NCI-H2081 (cell line): ENCODE results near the gene C1orf216.
"Not testable (repeated sequence)": the region's sequence is repeated elsewhere in the genome, so short reads cannot be mapped to it uniquely, and the experiment has no call there.

Source experiments
- DNase-seq, 2 experiments: peaks; one replicate each; lab custom pipeline; 2025; lab: John Stamatoyannopoulos, UW

C1orf216 gene

DNA sequence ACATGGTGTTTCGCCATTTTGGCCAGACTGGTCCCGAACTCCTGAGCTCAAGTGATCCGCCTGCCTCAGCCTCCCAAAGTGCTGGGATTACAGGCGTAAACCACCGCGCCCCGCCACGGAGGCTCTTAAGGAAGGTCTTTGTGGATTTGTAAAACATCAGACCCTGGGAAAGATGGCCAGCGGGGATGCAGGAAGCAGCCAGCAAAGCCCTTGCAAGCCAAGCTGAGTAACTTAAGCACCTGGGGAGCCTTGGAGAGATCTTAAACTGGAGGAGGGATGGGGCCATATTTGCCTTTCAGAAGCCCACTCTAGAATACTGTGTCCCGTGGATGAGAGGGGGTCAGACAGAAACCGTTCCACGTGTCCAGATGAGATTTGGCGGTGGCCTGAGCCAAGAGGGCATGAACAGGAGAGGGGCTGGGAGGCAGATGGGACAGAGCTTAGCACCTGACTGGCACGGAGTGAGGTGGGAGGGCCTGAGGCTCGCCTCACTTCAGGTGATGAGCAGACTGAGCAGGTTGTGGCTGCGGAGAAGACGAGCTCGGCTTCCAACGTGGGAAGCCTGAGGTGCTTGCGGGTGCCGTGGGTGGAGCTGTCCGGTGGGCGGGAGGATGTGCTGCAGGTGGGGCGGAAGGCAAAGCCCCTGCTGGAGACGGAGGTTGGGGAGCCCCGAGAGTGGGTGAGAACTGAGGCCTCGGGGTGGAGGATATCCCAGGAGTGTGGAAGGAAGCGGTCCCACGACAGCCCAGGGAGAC is 11.7 kb downstream of the C1orf216 start:
- DNase-seq, result peak; percentile 44 to 46

DNA sequence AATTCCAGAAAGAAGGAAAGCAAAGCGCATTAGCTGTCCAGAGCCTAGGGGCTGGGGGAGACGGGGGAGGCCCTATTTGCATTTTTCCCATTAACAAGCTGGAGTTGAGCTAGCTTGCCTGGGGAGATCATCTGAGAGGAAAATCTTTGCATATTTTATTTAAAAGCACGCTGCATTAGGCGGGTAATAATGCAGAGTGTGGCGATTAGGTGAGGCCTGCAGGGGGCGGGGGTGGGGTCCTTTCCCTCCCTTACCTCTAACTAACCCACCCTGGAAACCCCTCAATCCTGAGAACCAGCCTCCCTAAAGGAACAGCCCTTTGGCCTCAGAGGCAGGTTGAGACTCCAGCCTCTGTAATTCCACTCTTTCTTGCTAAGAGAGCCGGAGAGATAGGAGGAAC is 16.2 kb downstream of the C1orf216 start:
- DNase-seq, result no peak

DNA sequence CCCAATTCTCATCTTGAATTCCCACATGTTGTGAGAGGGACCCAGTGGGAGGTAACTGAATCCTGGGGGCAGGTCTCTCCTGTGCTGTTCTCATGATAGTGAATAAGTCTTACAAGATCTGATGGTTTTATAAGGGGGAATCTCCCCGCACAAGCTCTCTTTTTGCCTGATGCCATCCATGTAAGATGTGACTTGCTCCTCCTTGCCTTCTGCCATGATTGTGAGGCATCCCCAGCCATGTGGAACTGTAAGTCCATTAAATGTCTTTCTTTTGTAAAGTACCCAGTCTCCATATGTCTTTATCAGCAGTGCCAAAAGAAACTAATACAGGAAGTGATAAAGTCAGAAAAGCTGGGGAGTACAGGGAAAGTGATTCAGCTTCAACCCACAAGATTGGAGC is 19.5 kb downstream of the C1orf216 start:
- not testable (repeated sequence) for DNase-seq

DNA sequence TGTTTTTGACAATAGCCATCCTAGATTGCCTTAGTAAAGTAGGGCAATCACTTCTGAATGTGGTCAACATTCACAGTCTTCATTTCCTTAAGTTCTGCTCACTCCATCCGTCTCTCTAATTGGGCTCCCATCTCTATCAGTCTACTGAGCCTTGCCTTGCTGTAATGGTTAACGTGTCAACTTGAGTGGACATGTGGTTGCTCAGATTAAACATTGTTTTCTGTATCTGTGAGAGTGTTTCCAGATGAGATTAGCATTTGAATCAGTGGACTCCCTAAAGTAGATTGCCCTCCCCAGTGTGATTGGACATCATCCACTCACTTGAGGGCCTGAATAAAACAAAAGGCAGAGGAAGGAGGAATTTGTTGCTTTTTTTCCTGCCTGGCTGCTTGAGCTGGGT is 26.4 kb downstream of the C1orf216 start:
- no peak for DNase-seq

DNA sequence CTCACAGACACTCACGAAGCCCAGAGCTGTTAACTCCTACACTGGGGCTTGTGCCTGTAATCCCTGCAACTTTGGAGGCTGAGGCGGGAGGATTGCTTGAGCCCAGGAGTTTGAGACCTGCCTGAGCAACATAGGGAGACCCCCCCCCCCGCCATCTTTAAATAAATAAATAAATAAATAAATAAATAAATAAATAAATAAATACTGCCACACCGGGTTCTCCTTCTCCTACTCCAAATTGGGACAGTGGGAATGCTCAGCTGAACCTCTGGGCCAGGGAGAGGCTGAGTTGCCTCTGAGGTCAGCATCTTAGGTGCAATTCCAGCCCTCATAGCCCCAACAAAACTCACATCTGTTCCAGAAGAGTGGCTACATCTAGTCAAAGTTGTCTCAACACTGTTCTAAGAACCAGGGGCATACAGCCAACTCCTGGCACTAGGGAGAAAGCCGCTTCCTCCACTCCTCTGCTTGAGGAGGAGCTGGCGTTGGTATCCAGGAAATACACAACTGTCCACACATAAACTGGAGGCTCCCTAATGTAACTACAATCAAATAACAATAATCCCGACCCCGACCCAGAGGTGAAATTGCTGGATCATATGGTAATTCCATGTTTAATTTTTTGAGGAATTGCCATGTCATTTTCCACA is 27.0 kb downstream of the C1orf216 start:
- peak; percentile 8 to 61 for DNase-seq

DNA sequence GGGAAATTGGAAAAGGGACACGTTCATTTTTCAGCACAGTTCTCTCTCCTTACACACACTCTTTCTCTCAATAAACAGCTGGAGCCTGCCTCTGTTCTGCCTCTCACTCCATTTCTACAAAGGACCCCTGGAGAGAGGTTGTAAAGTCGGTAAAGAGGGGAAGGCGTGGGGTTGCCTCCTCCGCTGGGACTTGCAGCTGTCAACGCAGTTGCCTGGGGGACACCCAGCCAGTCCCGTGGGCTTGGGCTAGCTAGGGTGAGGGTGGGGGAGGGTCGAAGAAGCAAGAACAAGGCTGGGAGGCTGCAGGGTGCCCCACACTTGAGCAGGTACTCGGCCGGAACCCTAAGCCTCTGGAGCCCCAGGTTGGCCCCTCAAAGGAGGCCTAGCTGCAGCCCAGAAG is 27.6 kb downstream of the C1orf216 start:
- peak; percentile 52 to 76 for DNase-seq

DNA sequence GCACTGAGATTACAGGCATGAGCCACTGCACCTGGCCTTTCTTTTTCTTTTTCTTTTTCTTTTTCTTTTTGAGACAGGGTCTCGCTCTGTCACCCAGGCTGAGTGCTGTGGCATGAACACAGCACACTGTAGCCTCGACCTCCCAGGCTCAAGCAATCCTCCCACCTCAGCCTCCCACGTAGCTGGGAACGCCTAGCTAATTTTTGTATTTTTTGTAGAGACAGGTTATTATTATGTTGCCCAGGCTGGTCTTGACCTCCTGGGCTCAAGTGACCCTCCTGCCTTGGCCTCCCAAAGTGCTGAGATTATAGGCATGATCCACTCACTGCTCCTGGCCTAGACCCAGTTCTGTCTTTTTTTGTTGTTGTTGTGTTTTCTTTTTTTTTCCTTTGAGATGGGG is 28.6 kb downstream of the C1orf216 start:
- DNase-seq, result not testable (repeated sequence)

DNA sequence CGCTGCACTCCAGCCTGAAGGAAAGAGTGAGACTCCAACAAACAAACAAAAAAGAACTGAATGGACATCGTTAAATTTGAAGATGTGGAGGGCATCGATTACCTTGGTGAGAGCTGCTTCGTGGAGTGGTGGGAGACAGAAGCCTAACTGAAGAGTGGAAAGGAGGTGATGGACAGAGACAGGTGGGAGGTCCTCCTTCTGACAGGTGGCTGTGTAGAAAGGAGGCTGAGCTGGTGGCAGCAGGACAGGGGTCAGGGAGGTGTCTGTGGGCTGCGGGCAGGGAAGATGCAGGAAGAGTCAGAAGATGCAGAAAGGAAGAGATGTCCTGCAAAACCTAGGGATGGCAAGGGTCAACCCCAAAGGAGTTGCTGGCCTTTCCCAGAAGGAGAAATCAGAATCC is 30.5 kb downstream of the C1orf216 start:
- DNase-seq, result no peak

DNA sequence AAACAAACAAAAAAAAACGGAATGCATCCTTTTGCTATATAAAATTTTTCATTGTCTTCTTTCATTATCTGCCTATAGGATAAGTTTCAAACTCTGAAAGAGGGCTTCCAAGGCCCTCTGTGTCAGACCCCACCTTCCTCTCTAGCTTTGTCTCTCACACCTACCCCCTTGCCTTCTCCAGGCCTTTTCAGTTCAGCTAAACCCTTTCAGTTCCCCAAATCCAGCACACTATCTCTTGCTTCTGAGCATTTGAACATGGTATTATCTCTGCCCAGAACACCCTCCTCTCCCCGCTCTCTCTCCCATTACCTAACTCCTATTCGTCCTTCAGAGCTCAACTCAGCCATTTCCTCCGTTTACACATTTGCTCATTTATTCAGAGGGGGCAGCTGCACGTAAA is 35.7 kb downstream of the C1orf216 start:
- DNase-seq, result no peak

DNA sequence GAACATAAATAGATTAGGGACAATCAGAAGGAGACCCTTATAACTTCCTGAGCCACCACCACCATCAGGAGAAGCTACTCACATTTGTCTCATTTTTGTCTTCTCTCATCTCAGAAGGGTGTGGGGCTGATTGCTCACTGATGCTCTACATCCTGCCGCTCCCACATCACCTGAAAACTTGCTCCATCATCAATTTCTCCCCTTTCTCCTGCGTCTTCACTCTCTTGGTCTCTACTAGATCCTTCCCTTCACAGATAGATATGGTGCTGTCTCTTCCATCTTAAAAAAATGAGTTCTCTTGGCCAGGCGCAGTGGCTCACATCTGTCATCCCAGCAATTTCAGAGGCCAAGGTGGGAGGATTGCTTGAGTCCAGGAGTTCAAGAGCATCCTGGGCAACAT is 38.4 kb downstream of the C1orf216 start:
- no peak for DNase-seq

DNA sequence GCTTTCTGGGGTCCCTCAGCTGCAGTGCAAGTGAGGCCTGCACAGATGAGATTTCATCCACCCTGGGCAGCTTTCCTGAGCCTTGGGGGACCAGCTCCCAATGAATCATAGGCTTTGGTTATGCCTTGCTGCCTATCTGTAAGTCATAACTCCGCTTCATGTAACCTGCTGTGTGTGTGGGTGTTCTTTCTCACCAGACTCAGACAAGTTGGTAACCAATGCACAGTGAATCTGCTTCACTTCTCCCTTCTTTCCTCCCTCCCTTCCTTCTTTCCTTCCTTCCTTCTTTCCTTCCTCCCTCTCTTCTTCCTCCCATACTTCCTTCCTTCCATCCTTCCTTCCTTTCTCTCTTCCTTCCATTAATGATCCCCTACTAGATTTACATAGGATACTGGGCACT is 42.9 kb downstream of the C1orf216 start:
- no peak for DNase-seq

DNA sequence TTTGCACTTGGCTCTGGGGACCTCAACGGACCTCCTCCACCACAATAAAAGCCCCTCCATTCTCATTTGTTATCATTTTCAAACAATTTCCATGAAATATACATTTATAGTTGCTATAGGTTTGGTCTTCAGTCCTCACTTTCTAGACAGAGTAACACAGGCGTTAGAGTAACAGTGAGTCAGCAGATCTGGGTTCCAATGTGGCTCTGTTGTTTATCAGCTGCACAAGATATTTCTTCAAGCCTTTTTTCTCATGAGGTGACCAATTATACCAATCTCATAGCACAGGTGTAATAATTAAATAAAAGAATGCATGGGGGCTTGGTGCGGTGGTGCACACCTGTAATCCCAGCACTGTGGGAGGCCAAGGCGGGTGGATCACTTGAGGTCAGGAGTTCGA is 44.6 kb downstream of the C1orf216 start:
- DNase-seq, result no peak

DNA sequence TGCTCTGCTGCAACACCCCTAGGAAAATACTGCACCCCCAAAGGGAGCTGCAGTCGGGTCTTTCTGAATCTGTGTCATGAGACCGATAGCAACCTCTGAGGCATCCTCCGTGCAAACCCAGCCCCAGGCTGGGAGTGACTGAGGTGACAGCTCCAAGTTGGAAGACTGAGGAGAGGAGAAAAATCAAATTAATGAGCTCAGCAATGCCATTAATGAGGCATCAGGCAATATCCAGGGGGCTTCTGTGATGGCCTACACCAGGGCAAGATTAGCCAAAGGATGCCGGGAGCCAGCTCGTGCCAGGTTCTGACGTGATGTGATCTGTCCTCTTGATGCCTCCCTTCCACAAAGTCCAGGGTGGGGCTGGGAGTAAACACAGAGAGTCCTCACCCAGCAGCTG is 46.6 kb downstream of the C1orf216 start:
- DNase-seq, result no peak

DNA sequence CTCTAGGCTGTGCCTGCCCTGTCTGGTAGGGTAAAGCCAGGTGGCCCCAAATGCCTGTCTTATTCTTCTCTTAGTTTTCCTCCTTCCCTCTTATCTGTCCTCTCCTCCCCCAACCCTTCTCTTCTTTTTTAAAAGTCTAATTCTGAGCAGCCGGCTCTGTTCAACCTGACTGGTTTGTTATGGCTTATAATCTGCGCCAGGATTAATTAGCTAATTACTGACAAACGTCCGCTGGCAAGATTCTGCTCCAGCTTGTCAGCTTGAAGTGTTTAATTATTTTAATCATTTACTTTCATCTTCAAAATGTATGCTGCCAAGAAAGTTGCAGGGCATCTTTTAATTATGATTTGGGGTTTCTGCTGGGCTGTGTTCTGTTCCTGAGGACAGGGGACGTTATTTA is 50.2 kb downstream of the C1orf216 start:
- no peak for DNase-seq

DNA sequence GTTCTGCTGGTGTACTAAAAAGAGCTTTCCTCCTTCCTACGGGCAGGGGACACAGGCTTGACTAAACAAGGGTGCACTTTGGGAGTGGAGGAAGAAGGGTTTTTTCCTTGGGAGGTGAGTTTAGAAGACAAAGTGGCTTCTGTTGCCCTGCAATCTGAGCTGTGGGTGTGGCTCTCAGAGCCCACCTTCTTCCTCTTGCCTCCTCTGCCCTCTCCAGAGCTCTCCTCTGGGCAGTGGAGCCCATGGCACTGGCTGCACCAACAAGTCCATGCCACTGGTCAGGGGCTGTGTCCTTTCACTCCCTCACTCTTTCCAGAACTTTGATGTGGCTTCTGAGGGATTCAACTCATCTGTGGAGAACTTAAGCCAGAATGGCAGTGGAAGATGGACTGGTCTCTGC is 51.8 kb downstream of the C1orf216 start:
- no peak for DNase-seq

DNA sequence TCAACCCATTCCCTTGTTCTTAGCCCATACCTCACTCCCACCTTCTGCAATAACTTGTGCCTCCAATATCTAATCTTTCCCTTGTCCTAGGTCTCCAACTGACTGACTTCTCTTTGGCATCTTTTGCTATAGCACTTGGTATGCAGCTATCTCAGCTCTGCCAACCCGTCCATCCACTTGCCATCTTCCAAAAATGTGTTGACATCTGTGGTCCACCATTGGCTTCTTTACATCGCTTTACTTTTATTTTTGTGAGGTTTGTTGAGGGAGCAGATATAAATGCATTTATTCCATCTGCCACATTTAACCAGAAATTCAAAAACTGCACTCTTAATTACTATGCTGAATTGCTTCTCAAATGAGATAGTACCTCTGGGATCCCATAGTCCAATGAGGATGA is 52.5 kb downstream of the C1orf216 start:
- DNase-seq, result no peak
